HepG2 (cell line): ENCODE results near the gene VPS52. TPM values are rescaled to one million over a fixed set of nuclear protein-coding genes. Genes with fewer than 3 reads are reported as not detected.

Experiments
- ATM ChIP-seq: fragments of 450-650 bp; IDR thresholded peaks from 2 replicates; pipeline ENCODE4 v1.7.1; 2017; ENCODE audit warnings: mild to moderate bottlenecking, borderline replicate concordance
- BCL3 ChIP-seq: sonication (generic); formaldehyde crosslinking; IDR thresholded peaks from 2 replicates; pipeline ENCODE4 v1.5.1; 2020; ENCODE audit warnings: mild to moderate bottlenecking, missing genetic modification reagents, moderate library complexity
- KDM4B ChIP-seq: sonication (generic); formaldehyde crosslinking; IDR thresholded peaks from 2 replicates; pipeline ENCODE4 v1.4.0; 2020; ENCODE audit warnings: missing genetic modification reagents
- KDM5B ChIP-seq: sonication (generic); formaldehyde crosslinking; IDR thresholded peaks from 2 replicates; pipeline ENCODE4 v1.4.0; 2020; ENCODE audit warnings: missing genetic modification reagents, mild to moderate bottlenecking, borderline replicate concordance
- NR2F6 ChIP-seq, 2 experiments: IDR thresholded peaks; 2 replicates each; pipeline ENCODE4 v1.6.1; 2016; ENCODE audit warnings: antibody characterized with exemption in 1 of 2, mild to moderate bottlenecking in 1 of 2
- PHF20 ChIP-seq: sonication (generic); formaldehyde crosslinking; IDR thresholded peaks from 2 replicates; pipeline ENCODE4 v1.5.0; 2020; ENCODE audit warnings: mild to moderate bottlenecking, missing genetic modification reagents
- POLR2AphosphoS5 ChIP-seq: IDR thresholded peaks from 2 replicates; pipeline ENCODE4 v1.6.1; 2012; ENCODE audit warnings: low read depth, low read length
- RBM39 ChIP-seq: fragments of 200-400 bp; formaldehyde crosslinking; IDR thresholded peaks from one replicate; pipeline ENCODE4 v1.6.1; 2018; ENCODE audit warnings: antibody characterized with exemption, mild to moderate bottlenecking, low read depth, low read length; ENCODE audit not compliant: poor library complexity, severe bottlenecking
- REPIN1 ChIP-seq: sonication (generic); formaldehyde crosslinking; IDR thresholded peaks from 2 replicates; pipeline ENCODE4 v1.8.0; 2022; ENCODE audit warnings: missing genetic modification reagents, low read depth, mild to moderate bottlenecking, borderline replicate concordance
- RFXANK ChIP-seq: IDR thresholded peaks from 2 replicates; pipeline ENCODE4 v1.6.1; 2016
- SALL2 ChIP-seq: sonication (generic); formaldehyde crosslinking; IDR thresholded peaks from 2 replicates; pipeline ENCODE4 v1.8.1; 2023; ENCODE audit warnings: mild to moderate bottlenecking, missing genetic modification reagents, inconsistent platforms
- TFDP2 ChIP-seq: sonication (generic); formaldehyde crosslinking; IDR thresholded peaks from 2 replicates; pipeline ENCODE4 v1.4.0; 2020; ENCODE audit warnings: missing genetic modification reagents
- ZBTB10 ChIP-seq: sonication (generic); formaldehyde crosslinking; IDR thresholded peaks from 2 replicates; pipeline ENCODE4 v1.4.0; 2020; ENCODE audit warnings: missing genetic modification reagents, borderline replicate concordance
- ZBTB4 ChIP-seq: sonication (generic); formaldehyde crosslinking; IDR thresholded peaks from 2 replicates; pipeline ENCODE4 v1.4.0; 2020; ENCODE audit warnings: missing genetic modification reagents, mild to moderate bottlenecking, borderline replicate concordance
- ZNF251 ChIP-seq: sonication (generic); formaldehyde crosslinking; IDR thresholded peaks from 2 replicates; pipeline ENCODE4 v1.9.0; 2021; ENCODE audit warnings: mild to moderate bottlenecking, missing genetic modification reagents
- ZNF468 ChIP-seq: sonication (generic); formaldehyde crosslinking; IDR thresholded peaks from 2 replicates; pipeline ENCODE4 v1.8.0; 2022; ENCODE audit warnings: mild to moderate bottlenecking, moderate library complexity, missing genetic modification reagents
- ZNF562 ChIP-seq: sonication (generic); formaldehyde crosslinking; IDR thresholded peaks from 2 replicates; pipeline ENCODE4 v1.8.0; 2022; ENCODE audit warnings: missing genetic modification reagents, borderline replicate concordance
- ZNF574 ChIP-seq: sonication (generic); formaldehyde crosslinking; IDR thresholded peaks from 2 replicates; pipeline ENCODE4 v1.4.0; 2020; ENCODE audit warnings: missing genetic modification reagents
- ZNF780A ChIP-seq: sonication (generic); formaldehyde crosslinking; IDR thresholded peaks from 2 replicates; pipeline ENCODE4 v1.8.0; 2022; ENCODE audit warnings: mild to moderate bottlenecking, missing genetic modification reagents, moderate library complexity
- ZSCAN20 ChIP-seq: sonication (generic); formaldehyde crosslinking; IDR thresholded peaks from 2 replicates; pipeline ENCODE4 v1.4.0; 2020; ENCODE audit warnings: missing genetic modification reagents, mild to moderate bottlenecking, borderline replicate concordance
- polyA plus RNA-seq, 8 experiments: library from polyadenylated mRNA; depleted of rRNA in 3 of 8; stranded (reverse) in 7 of 8; unstranded in 1 of 8; fragments of >200 nt; fragmentation: Illumina TruSeq in 4 of 8; extraction: Trizol in 4 of 8; gene quantifications; 2 replicates each; pipeline versions ENCODE4 v1.2.1 to v1.2.3, GENCODE V29; 2011 to 2016; ENCODE audit warnings: low read depth in 4 of 8, missing spikeins in 1 of 8, mixed read lengths in 1 of 8; ENCODE audit not compliant: insufficient read depth in 1 of 8
- total RNA-seq, 5 experiments: library from RNA; depleted of rRNA; stranded (reverse); fragments of >200 nt; fragmentation: Illumina TruSeq; extraction: Trizol; gene quantifications; 2 replicates each; pipeline ENCODE4 v1.2.3, GENCODE V29; 2016; ENCODE audit warnings: low read depth in 1 of 5

The VPS52 gene
- total and polyA plus RNA-seq, 2 of the 13 experiments (the other 11 are each of a cell fraction or from before 2014, with no cell fraction given), result 48.9 to 85.5 TPM

- TF ChIP-seq TFDP2 (CRISPR knock-in tag) (no peak), NR2F6 (IDR thresholded peaks at IDR 0.05) (no peak), NR2F6 (CRISPR knock-in tag; IDR thresholded peaks at IDR 0.05) (no peak), SALL2 (CRISPR knock-in tag) (no peak), ZNF574 (CRISPR knock-in tag) (no peak), POLR2AphosphoS5 (no peak), KDM4B (CRISPR knock-in tag) (no peak), ZNF251 (CRISPR knock-in tag) (no peak), ATM (no peak), ZNF562 (CRISPR knock-in tag) (no peak), BCL3 (no peak), ZNF780A (CRISPR knock-in tag) (no peak), ZBTB4 (peak; percentile 5; the same call in 1 of the 2 replicates), ZBTB10 (CRISPR knock-in tag) (no peak), ZSCAN20 (CRISPR knock-in tag) (no peak), REPIN1 (no peak), PHF20 (no peak), RBM39 (peak; percentile 43), RFXANK (no peak), KDM5B (CRISPR knock-in tag) (no peak), ZNF468 (CRISPR knock-in tag) (no peak)
Measured at GRCh38 chr6:33280539-33280938, 8.9 kb upstream of the VPS52 start (continued).
